ENCODE measurements around the gene USH2A.

DNA sequence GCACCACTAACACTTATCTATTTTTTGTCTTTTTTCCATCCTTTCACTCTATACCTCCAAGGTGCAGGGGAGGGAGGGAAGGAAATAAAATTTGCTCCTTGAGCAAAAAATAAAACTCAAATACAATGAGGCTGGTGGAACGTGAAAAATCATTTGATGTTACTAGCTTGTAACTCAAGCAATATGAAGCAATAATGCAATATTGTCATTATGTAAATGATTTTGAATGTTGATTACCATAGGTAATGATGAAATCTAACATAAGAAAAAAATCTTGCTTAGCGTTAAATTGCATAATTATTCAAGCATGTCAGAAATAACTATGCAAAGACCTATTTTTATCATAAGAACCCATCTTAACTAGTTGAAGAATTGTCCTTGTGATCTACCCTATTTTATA, 578.5 kb downstream of the USH2A start:
- TF ChIP-seq, protein P1, sequence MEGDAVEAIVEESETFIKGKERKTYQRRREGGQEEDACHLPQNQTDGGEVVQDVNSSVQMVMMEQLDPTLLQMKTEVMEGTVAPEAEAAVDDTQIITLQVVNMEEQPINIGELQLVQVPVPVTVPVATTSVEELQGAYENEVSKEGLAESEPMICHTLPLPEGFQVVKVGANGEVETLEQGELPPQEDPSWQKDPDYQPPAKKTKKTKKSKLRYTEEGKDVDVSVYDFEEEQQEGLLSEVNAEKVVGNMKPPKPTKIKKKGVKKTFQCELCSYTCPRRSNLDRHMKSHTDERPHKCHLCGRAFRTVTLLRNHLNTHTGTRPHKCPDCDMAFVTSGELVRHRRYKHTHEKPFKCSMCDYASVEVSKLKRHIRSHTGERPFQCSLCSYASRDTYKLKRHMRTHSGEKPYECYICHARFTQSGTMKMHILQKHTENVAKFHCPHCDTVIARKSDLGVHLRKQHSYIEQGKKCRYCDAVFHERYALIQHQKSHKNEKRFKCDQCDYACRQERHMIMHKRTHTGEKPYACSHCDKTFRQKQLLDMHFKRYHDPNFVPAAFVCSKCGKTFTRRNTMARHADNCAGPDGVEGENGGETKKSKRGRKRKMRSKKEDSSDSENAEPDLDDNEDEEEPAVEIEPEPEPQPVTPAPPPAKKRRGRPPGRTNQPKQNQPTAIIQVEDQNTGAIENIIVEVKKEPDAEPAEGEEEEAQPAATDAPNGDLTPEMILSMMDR (IDR thresholded peaks at IDR 0.05) = no peak
- TF ChIP-seq POLR2A (IDR thresholded peaks at IDR 0.05) = no peak
